Neural crest cell (in vitro differentiated cells): ENCODE results near the gene CDH26. TPM values are rescaled to one million over a fixed set of nuclear protein-coding genes. Genes with fewer than 3 reads are reported as not detected.

Experiments used
- DNase-seq: peaks from one replicate; pipeline ENCODE4 v3.0.0; 2021; ENCODE audit warnings: low read depth, mixed read lengths, low spot score
- H3K27ac Mint-ChIP-seq: one replicate; pipeline ENCODE4 v1.8.0; 2021; ENCODE audit warnings: mild to moderate bottlenecking, mixed read lengths; ENCODE audit not compliant: unreplicated experiment
- H3K27me3 Mint-ChIP-seq: 2 replicates; pipeline ENCODE4 v1.8.0; 2021; ENCODE audit warnings: low read depth, mild to moderate bottlenecking, mixed read lengths
- H3K36me3 Mint-ChIP-seq: 2 replicates; pipeline ENCODE4 v1.8.0; 2021; ENCODE audit warnings: low read depth, mild to moderate bottlenecking, mixed read lengths
- H3K4me1 Mint-ChIP-seq: 2 replicates; pipeline ENCODE4 v1.8.0; 2021; ENCODE audit warnings: mixed read lengths
- H3K4me3 Mint-ChIP-seq: one replicate; pipeline ENCODE4 v1.8.0; 2021; ENCODE audit warnings: mild to moderate bottlenecking, mixed read lengths
- H3K9me3 Mint-ChIP-seq: 2 replicates; pipeline ENCODE4 v1.8.0; 2021; ENCODE audit warnings: mixed read lengths
- total RNA-seq: library from RNA; stranded (reverse); gene quantifications from 2 replicates; pipeline ENCODE4 v1.2.1, GENCODE V29; 2021
- TF ChIP-seq, protein P1 (sequence below): fragments of 200-600 bp; sonication (generic); conservative IDR thresholded peaks from 2 replicates; pipeline ENCODE4 v1.5.0; 2021; ENCODE audit warnings: antibody characterized with exemption, mild to moderate bottlenecking

The CDH26 gene
- total RNA-seq, 1 donor from 2014 or later = 0.89 TPM

GRCh38 chr20:60000271-60001042 lies 42.2 kb downstream of the CDH26 start:
- no peak overlapping the region for H3K4me3 Mint-ChIP-seq
- DNase-seq = no peak
- H3K36me3 Mint-ChIP-seq = no peaks in the 10 kb centered on the region
- no peak overlapping the region for H3K27ac Mint-ChIP-seq
- no peaks in the 10 kb centered on the region for H3K9me3 Mint-ChIP-seq
- H3K4me1 Mint-ChIP-seq = peaks cover 10% of the 10 kb centered on the region
- TF ChIP-seq, protein P1, sequence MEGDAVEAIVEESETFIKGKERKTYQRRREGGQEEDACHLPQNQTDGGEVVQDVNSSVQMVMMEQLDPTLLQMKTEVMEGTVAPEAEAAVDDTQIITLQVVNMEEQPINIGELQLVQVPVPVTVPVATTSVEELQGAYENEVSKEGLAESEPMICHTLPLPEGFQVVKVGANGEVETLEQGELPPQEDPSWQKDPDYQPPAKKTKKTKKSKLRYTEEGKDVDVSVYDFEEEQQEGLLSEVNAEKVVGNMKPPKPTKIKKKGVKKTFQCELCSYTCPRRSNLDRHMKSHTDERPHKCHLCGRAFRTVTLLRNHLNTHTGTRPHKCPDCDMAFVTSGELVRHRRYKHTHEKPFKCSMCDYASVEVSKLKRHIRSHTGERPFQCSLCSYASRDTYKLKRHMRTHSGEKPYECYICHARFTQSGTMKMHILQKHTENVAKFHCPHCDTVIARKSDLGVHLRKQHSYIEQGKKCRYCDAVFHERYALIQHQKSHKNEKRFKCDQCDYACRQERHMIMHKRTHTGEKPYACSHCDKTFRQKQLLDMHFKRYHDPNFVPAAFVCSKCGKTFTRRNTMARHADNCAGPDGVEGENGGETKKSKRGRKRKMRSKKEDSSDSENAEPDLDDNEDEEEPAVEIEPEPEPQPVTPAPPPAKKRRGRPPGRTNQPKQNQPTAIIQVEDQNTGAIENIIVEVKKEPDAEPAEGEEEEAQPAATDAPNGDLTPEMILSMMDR = no peak
- H3K27me3 Mint-ChIP-seq = no peaks in the 10 kb centered on the region

GRCh38 chr20:60001108-60001507 lies 42.9 kb downstream of the CDH26 start:
- Mint-ChIP-seq H3K4me1 (peaks cover 10% of the 10 kb centered on the region), H3K27ac (no peak overlapping the region), H3K4me3 (no peak overlapping the region), H3K9me3 (no peaks in the 10 kb centered on the region), H3K27me3 (no peaks in the 10 kb centered on the region), H3K36me3 (no peaks in the 10 kb centered on the region)
- TF ChIP-seq, protein P1 = no peak
- DNase-seq = no peak

DNA sequence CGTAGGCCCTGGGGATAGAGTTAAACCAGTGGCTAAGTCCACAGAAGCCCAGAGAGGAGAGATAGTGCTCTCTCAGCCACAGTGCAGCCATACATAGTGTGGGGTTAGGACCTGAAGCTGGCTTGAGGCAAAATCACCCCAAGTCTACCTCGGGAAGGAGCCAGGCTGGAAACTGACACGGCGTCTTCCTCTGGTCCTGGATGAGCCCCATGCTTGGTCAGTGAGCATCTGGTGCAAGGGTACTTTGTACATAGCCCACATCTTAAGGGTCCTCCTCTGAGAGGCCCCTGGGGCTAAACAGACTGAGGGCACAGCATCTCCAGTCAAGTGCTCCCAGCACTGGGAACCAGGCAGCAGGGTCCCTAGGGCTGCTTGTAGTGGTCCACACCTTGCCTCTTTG lies 45.6 kb downstream of the CDH26 start:
- Mint-ChIP-seq H3K27ac (no peak overlapping the region), H3K4me3 (no peak overlapping the region)

DNA sequence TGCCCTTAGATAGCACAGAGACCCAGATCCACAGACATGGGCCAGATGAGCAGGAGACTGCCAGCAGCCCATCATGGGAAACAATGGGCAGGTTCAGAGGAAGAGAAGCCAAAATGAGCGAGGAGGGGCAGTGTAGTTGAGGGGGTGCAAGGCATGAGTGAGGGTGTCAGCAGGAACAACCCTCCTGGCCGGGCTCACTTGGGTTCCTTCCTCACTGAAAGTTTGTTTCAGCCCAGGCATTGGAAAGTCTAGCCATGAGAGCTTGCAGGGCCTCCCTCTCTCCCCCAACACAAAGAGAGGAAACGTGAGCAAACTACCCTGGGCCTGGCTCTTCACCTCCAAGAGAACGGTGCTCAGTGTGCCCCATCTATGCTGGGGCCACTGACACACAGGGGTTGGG lies 48.0 kb downstream of the CDH26 start:
- H3K4me1 Mint-ChIP-seq = peaks cover 6% of the 10 kb centered on the region
- no peak overlapping the region for H3K4me3 Mint-ChIP-seq
- DNase-seq = no peak
- TF ChIP-seq, protein P1 = no peak
- no peak overlapping the region for H3K27ac Mint-ChIP-seq
- peaks cover 3% of the 10 kb centered on the region for H3K9me3 Mint-ChIP-seq
- H3K36me3 Mint-ChIP-seq = no peaks in the 10 kb centered on the region
- no peaks in the 10 kb centered on the region for H3K27me3 Mint-ChIP-seq

More for the DNA sequence above, 45.6 kb downstream of the CDH26 start:
- Mint-ChIP-seq H3K36me3 (no peaks in the 10 kb centered on the region), H3K4me1 (peaks cover 15% of the 10 kb centered on the region), H3K27me3 (no peaks in the 10 kb centered on the region), H3K9me3 (no peaks in the 10 kb centered on the region)
- TF ChIP-seq, protein P1 = no peak
- no peak for DNase-seq

GRCh38 chr20:60007464-60007863 lies 49.2 kb downstream of the CDH26 start:
- Mint-ChIP-seq H3K4me1 (peaks cover 5% of the 10 kb centered on the region), H3K9me3 (peaks cover 3% of the 10 kb centered on the region), H3K36me3 (no peaks in the 10 kb centered on the region), H3K27ac (no peak overlapping the region), H3K27me3 (no peaks in the 10 kb centered on the region), H3K4me3 (no peak overlapping the region)
- TF ChIP-seq, protein P1 = no peak
- DNase-seq = no peak
